ENCODE results near the gene FBXO42. TPM values are rescaled to one million over a fixed set of nuclear protein-coding genes. Genes with fewer than 3 reads are reported as not detected.
A peak's percentile ranks its signal among the peaks of the same experiment; 100 is the strongest.

The FBXO42 gene
- total and polyA plus RNA-seq, 2 of the 13 experiments (the other 11 are each of a cell fraction or from before 2014, with no cell fraction given) = 7.6 to 17.5 TPM

DNA sequence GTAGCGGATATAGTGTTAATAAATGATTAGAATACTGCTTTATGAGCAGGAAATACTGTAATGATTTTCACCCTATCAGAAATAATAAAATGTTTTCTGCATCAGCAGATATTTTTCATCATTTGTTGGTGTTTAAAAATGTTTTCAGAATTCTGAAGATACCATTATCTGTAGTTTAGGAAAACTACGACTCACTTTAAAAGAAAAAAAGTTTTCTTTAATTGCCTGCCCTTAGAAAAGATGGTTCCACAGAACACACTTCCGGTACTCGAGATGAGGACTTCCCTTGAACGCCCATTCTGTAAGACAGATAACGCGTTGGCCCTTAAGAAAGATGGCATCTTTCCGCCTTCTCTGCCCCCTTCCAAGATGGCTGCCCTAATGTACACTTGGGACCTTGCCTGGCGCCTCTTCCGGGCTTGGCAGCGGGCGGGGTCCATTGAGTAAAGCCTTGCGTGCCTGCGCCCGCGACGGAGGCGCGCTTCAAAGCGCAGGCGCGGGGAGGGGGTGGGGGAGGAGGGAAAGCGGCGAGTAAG, 14.5 kb upstream of the FBXO42 start, which contains the start of gene SZRD1 (continued):
- TF ChIP-seq AKNA (CRISPR knock-in tag; IDR thresholded peaks at IDR 0.05; ENCODE audit: borderline replicate concordance) (no peak), NR2F6 (IDR thresholded peaks at IDR 0.05) (no peak), NR2F6 (CRISPR knock-in tag; IDR thresholded peaks at IDR 0.05) (0 out of 2 replicates have a peak, but pooled peaks have one; percentile 42), PHF5A (CRISPR knock-in tag; IDR thresholded peaks at IDR 0.05; ENCODE audit: low read depth, unreplicated experiment) (no peak), SMAD9 (CRISPR knock-in tag; IDR thresholded peaks at IDR 0.05) (no peak), CENPX (CRISPR knock-in tag; IDR thresholded peaks at IDR 0.05) (no peak), TRIM24 (CRISPR knock-in tag; IDR thresholded peaks at IDR 0.05) (no peak), ZBTB42 (CRISPR knock-in tag; IDR thresholded peaks at IDR 0.05) (no peak), XBP1 (CRISPR knock-in tag; IDR thresholded peaks at IDR 0.05) (no peak), ZEB1 (IDR thresholded peaks at IDR 0.05; ENCODE audit: insufficient replicate concordance, low read depth) (no peak), RARG (CRISPR knock-in tag; IDR thresholded peaks at IDR 0.05; ENCODE audit: low read depth) (no peak), HMGXB4 (CRISPR knock-in tag; IDR thresholded peaks at IDR 0.05; ENCODE audit: borderline replicate concordance in 1 of 2, low read depth in 1 of 2) (no peak), HMGA1 (CRISPR knock-in tag; conservative IDR thresholded peaks at IDR 0.05) (no peak), SIX1 (CRISPR knock-in tag; IDR thresholded peaks at IDR 0.05; ENCODE audit: borderline replicate concordance) (no peak), NONO (IDR thresholded peaks at IDR 0.05) (no peak), NONO (CRISPR knock-in tag; conservative IDR thresholded peaks at IDR 0.05) (0 out of 2 replicates have a peak, but pooled peaks have one; percentile 57), ZNF251 (CRISPR knock-in tag; IDR thresholded peaks at IDR 0.05) (no peak), GABPB1 (CRISPR knock-in tag; IDR thresholded peaks at IDR 0.05) (peak; percentile 91), CC2D1A (CRISPR knock-in tag; IDR thresholded peaks at IDR 0.05) (no peak), KAT2B (IDR thresholded peaks at IDR 0.05; ENCODE audit: borderline replicate concordance, low read depth, low read length) (no peak), ATRX (CRISPR knock-in tag; IDR thresholded peaks at IDR 0.05; ENCODE audit: borderline replicate concordance) (no peak), YY1 (IDR thresholded peaks at IDR 0.05; ENCODE audit: insufficient read depth, insufficient replicate concordance, low read depth, low read length) (peak; percentile 100), SOX5 (CRISPR knock-in tag; IDR thresholded peaks at IDR 0.05; ENCODE audit: borderline replicate concordance) (peak; percentile 52; the same call in 1 of the 2 replicates)
- TF ChIP-seq, protein P1, sequence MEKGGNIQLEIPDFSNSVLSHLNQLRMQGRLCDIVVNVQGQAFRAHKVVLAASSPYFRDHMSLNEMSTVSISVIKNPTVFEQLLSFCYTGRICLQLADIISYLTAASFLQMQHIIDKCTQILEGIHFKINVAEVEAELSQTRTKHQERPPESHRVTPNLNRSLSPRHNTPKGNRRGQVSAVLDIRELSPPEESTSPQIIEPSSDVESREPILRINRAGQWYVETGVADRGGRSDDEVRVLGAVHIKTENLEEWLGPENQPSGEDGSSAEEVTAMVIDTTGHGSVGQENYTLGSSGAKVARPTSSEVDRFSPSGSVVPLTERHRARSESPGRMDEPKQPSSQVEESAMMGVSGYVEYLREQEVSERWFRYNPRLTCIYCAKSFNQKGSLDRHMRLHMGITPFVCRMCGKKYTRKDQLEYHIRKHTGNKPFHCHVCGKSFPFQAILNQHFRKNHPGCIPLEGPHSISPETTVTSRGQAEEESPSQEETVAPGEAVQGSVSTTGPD (CRISPR knock-in tag; IDR thresholded peaks at IDR 0.05) = no peak
